Amniotic epithelial cell (primary cell): Measurements from ENCODE around the gene OSER1.
A peak's percentile ranks its signal among the peaks of the same experiment; 100 is the strongest.
"Not testable (repeated sequence)": the region's sequence is repeated elsewhere in the genome, so short reads cannot be mapped to it uniquely, and the experiment has no call there.

Experiments used
- DNase-seq: peaks from one replicate; pipeline ENCODE4 v3.0.0-alpha.2; 2010; ENCODE audit warnings: low read depth

OSER1 gene

GRCh38 chr20:44210406-44211176, at the start of gene OSER1:
OSER1 (minus strand) TSS chr20:44210771; CDS start chr20:44206957, 3,814 bp downstream.
- peak; percentile 95 for DNase-seq

- no peak for DNase-seq
Measured at GRCh38 chr20:44258226-44258890, 47.8 kb upstream of the OSER1 start.

DNA sequence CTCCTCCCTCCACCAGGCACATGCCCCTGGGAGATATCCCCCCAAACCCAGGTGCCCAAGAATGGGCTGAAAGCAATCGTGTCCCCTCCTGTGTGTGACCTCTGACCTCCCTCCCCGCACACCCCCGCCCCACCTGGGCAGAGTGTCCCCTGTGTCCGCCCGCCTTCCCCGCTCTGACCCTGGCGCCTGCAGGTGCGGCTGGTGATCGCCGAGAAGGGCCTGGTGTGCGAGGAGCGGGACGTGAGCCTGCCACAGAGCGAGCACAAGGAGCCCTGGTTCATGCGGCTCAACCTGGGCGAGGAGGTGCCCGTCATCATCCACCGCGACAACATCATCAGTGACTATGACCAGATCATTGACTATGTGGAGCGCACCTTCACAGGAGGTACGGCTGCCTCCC, 46.4 kb upstream of the OSER1 start:
- no peak for DNase-seq

- DNase-seq = no peak
Measured at GRCh38 chr20:44255942-44256341, 45.4 kb upstream of the OSER1 start.

DNA sequence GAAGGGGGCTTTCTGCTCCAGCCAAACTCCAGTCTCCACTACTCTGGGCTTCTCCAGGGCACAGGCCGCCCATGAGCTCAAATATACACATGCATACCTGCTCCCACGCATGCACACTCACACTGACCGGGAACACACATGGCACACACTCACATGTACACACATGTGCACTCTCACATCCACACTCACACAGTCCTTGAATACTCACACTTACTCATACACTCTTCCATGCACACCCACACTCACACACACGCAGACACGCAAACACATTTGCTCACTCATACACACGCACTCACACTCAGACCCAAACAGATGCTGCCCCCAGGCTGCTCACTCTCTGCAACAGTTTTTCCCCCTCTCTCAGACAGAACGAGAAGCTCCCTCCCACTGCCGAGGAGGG, 43.5 kb upstream of the OSER1 start:
- DNase-seq = no peak

DNA sequence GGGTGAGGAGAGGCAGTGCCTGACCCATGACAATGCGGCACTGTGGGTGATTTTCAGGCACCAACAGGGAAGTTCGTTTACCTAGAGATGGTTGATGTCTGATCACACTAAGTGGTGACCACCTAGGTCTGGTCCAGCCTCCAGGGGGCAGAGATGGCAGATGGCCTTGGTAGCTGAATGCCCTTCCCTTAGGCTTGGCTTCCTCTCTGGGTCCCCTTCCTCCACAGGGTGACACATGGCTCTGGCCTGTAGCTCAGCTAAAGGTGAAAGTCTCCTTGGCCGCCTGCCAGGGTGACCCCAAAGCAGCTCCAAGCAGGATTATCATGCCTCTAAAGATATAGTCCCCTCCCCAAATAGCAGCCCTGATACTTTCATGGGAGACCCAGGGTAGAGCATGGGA, 43.0 kb upstream of the OSER1 start:
- DNase-seq = no peak

- no peak for DNase-seq
Measured at GRCh38 chr20:44251284-44251683, 40.7 kb upstream of the OSER1 start.

DNA sequence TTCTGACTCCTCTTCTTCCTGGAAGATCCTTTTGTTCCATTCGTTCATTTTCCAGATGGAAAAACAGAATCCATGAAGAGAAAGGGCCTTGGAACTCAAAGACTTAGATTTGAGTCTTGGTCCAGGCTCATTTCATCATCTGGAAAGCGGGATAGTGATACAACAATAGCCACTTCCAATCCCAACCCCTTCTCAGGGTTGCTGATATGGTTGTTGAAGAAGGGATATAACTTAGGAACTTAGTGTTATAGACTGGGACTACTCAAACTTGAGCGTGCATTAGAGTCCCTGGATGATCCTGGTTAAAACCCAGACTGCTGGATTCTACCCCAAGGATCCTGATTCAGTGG, 37.8 kb upstream of the OSER1 start:
- DNase-seq = no peak

DNA sequence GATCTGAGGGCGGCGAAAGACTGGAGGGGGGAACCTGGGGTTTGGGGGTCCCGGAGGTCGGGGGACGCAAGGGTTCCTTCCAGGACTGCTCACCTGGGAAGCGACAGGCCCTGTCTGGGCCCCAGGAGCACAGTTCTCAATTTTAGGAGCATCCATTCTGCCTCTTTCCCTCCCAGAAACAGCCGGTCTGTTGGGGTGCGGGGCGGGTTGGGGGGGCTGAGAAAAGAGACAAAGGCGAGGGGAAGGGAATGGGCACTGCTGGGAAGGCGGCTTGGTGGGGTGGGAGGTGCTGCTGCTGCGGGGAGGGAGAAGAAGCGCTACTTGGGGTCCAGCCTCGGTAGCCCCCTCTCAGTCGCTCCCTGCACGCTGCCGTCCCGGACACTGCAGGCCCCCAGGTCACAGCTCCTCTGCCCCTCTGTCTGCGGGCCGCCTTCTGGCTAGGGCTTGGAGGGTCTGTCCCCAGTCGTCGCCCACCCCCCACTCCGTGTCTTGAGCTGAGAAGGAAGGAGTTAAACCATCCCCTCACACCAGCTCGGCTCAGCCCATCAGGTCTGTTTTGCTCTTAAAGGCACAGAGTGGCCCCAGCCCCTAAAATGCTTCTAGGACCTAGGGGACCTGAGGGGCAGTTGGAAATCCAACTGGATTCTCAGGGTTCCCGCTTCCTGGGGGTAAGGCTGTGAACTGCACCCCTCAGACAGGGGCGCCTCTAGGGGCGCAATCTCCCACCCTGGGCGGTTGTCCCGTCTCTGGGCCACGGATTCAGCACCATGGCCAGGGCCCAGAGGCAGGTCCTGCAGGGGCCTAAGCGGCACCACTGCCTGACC, 37.2 kb upstream of the OSER1 start:
- DNase-seq = peak; percentile 40

DNA sequence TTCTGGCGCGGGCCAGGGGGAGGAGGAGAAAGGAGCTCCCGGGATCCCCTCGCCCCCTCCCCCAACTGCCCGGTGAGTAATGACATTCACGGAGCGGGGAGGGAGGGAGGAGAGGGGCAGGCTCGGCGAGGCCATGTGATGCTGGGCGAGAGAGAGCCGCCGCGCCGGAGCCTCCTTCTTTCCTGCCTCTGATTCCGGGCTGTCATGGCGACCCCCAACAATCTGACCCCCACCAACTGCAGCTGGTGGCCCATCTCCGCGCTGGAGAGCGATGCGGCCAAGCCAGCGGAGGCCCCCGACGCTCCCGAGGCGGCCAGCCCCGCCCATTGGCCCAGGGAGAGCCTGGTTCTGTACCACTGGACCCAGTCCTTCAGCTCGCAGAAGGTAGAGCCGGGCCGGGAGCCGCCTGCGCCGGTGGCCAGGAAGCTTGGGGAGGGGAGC, 36.6 kb upstream of the OSER1 start, which contains the start of gene GDAP1L1:
GDAP1L1 (plus strand) TSS at position 178 of the 441 bp plus-strand sequence; CDS start at position 205, 27 bp downstream.
- no peak for DNase-seq

- no peak for DNase-seq
Measured at GRCh38 chr20:44245977-44246376, 35.4 kb upstream of the OSER1 start.

DNA sequence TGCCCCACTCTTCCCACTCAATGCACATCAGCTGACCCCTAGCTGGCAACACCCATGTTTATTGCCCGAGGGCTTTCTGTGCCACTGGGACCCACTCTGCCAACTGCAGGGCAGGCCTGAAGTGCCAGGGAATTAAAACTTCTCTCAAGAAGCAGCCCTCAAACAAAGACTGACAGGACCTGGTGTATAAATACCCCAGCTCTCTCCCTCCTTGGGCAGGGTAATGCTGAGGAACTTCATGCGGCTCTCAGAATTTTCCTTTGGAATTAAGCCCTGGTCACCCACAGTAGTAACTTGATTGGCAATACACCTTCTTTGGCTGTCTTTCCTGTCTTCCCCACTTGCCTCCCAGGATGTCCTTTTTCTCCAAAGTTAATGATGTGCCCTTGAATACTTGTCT, 31.2 kb upstream of the OSER1 start:
- no peak for DNase-seq

GRCh38 chr20:44236840-44237239, 26.3 kb upstream of the OSER1 start:
- DNase-seq = not testable (repeated sequence)

- DNase-seq = no peak
Measured at GRCh38 chr20:44235702-44236101, 25.1 kb upstream of the OSER1 start.

- no peak for DNase-seq
Measured at GRCh38 chr20:44234566-44235317, 24.2 kb upstream of the OSER1 start.

DNA sequence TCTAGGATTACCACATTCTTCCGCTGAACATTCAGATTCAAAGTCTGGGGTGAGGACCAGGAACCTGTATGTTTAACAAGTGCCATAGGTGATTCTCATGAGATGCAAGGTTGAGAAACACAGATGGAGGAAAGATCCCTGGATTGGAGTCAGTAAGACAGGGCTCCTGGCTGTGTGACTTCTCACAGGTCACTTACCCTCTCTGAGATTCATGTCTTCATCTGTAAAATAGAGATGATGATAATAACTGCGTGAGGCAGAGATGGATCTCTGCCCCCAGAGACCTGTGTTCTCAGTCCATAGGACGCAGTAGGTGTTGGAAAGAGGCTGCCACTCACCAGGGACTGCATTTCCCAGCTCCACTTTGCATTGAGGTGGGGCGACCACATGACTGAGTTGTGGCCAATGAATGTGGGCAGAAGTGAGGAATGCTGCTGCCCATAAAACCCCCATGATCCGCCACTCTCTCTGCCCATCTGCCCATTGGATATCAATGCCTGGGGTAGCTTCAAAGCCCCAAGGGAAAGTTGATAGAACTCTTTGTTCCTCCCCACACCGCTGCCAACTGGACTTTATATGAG, 23.0 kb upstream of the OSER1 start:
- DNase-seq = no peak

DNA sequence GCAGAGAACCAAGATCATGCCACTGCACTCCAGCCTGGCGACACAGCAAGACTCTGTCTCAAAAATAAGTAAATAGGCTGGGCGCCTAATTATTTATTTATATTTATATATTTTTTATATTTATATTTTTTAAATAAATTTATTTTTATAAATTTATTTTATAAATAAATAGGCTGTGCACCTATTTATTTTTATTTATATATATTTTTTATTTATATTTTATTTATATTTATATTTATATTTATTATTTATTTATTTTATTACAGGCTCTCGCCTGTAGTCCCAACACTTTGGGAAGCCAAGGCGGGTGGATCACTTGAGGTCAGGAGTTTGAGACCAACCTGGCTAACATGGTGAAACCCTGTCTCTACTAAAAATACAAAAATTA, 21.9 kb upstream of the OSER1 start:
- DNase-seq = not testable (repeated sequence)

DNA sequence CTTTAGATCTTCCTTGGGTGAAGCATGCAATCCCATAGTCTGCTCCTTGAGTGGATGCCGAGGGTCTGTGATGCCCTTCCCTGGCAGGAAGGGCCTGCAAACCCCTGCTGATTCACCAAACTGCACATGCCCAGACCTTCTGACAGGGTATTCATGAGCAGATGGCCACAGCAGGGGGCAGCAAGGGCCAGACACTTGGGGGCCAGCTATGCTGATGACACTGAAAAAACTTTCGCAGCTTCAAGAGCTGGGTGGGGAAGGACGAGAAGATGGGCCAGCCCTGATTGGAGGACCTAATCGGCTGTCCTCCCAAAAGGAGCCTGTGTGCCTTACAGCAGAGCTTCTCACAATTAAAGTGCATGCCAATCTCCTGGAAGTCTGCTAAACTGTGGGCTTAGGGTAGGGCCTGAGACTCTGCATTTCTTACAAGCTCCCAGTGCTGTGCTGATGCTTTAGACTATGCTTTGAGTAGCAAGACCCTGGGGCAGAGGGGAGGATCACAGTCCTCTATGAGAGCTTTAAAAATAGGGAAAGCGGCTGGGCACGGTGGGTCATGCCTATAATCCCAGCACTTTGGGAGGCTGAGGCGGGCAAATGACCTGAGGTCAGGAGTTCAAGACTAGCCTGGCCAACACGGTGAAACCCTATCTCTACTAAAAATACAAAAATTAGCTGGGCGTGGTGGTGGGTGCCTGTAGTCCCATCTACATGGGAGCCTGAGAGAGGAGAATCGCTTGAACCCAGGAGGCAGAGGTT, 21.3 kb upstream of the OSER1 start:
- no peak for DNase-seq

- no peak for DNase-seq
Measured at GRCh38 chr20:44231193-44231592, 20.6 kb upstream of the OSER1 start.

DNA sequence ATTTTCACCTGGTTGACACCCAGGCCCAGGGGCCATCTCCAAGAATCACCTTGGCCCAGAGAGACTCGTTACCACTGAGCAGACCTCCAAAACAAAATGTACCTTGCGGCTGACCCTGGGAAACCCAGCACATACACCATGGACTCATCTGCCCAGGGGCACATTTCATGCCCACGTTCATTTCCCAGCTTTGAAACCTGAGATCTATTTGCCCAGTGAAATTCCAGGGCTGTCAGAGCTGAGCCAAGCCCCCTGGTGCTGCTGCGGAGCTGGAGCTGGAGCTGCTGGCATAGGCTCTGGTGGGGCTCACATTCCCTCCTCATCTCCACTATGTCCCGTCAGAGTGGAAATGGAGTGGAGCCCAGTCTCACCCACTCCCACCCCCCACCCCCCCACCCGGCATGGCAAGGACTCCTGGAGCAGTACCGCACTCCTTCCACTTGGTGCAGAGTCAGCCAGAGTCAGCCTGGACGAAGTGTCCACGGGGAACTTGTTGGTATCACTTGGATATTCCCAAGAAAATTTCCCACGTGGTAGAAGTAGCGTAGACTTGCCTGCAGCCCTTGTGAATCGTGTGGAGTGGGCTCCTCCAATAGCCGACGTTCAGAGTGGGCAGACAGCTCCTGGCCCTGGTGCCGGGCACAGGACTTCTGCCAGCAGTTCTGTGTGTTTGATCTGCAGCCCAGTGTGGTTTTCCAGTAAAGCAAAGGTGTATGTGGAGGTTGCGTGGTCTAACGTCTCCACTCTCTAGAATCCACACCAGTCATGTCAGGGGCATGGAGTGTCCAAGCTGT, 18.1 kb upstream of the OSER1 start:
- no peak for DNase-seq
